HCT116 (cell line): Measurements from ENCODE around the gene ANKRD22. TPM values are rescaled to one million over a fixed set of nuclear protein-coding genes. Genes with fewer than 3 reads are reported as not detected.

Experiments
- ATAC-seq: fragments of 200-7000 bp; cut with Tn5 transposase; 2 replicates; pipeline ENCODE4 v1.9.1; 2020; ENCODE audit warnings: mild to moderate bottlenecking, moderate library complexity
- BruUV-seq: library from RNA; stranded (reverse); fragments of 400-500 nt; replicated peaks from 2 replicates; lab custom pipeline; 2021; lab: Mats Ljungman, UMichigan
- CTCF ChIA-PET: fragments of 300-600 bp; sonication (Branson Sonifier 250); formaldehyde crosslinking; loops from one replicate; lab custom pipeline; 2021; ENCODE audit warnings: antibody characterized with exemption; lab: Charles Lee
- POLR2A ChIA-PET: fragments of 300-600, 350-600 bp; sonication (Branson Sonifier 250); formaldehyde crosslinking; loops from one replicate; lab custom pipeline; 2021; ENCODE audit warnings: antibody characterized with exemption; lab: Charles Lee
- RAD21 ChIA-PET, 2 experiments: fragments of 300-600 bp; sonication (Branson Sonifier 250); formaldehyde crosslinking; loops; one replicate each; lab custom pipeline; 2023; ENCODE audit warnings: low total read pairs in 2 of 2; ENCODE audit not compliant: uncharacterized antibody in 2 of 2, unreplicated experiment in 2 of 2, low non-redundant PET in 1 of 2; lab: Charles Lee
- DNase-seq: peaks from one replicate; pipeline ENCODE4 v3.0.0-alpha.2; 2010; ENCODE audit warnings: low read depth, low spot score
- H2AFZ ChIP-seq: fragments of 200-600 bp; shearing (Covaris generic), sonication (generic); 2 replicates; pipeline ENCODE4 v1.6.1; 2017; ENCODE audit warnings: low read depth, mixed run types, mixed read lengths, antibody characterized with exemption, low read length; ENCODE audit not compliant: poor library complexity, severe bottlenecking
- H3K27ac ChIP-seq: 2 replicates; pipeline ENCODE4 v1.5.1; 2012; ENCODE audit warnings: low read depth, low read length
- H3K27me3 ChIP-seq: fragments of 200-600 bp; sonication (generic); 2 replicates; pipeline ENCODE4 v1.6.1; 2016; ENCODE audit warnings: mixed run types, low read length, mixed read lengths; ENCODE audit not compliant: insufficient read depth
- H3K36me3 ChIP-seq, 2 experiments: fragments of 200-500 bp in 1 of 2; fragments of 200-600 bp in 1 of 2; sonication (Bioruptor generic) in 1 of 2; sonication (generic) in 1 of 2; 2 replicates each; pipeline versions ENCODE4 v1.5.1 to v1.6.1; 2014 to 2016; ENCODE audit warnings: low read length in 2 of 2, inconsistent platforms in 1 of 2, mixed read lengths in 1 of 2, mixed run types in 1 of 2; ENCODE audit not compliant: insufficient read depth in 2 of 2, control insufficient read depth in 1 of 2
- H3K4me1 ChIP-seq, 2 experiments: fragments of 200-600 bp in 1 of 2; sonication (generic) in 1 of 2; 2 replicates each; pipeline versions ENCODE4 v1.5.1 to v1.6.1; 2012 to 2017; ENCODE audit warnings: low read length in 2 of 2, inconsistent platforms in 1 of 2, mild to moderate bottlenecking in 1 of 2, mixed read lengths in 1 of 2, mixed run types in 1 of 2, moderate library complexity in 1 of 2; ENCODE audit not compliant: insufficient read depth in 2 of 2, control insufficient read depth in 1 of 2
- H3K4me2 ChIP-seq: fragments of 200-600 bp; sonication (generic); 2 replicates; pipeline ENCODE4 v1.6.1; 2017; ENCODE audit warnings: mixed run types, low read length, mixed read lengths
- H3K4me3 ChIP-seq, 2 experiments: fragments of 200-600 bp in 1 of 2; sonication (generic) in 1 of 2; replicated peaks in 1 of 2; 2 replicates each; pipeline ENCODE4 v1.5.1; 2011 to 2016; ENCODE audit warnings: low read length in 2 of 2, control low read depth in 1 of 2, low read depth in 1 of 2, mild to moderate bottlenecking in 1 of 2, mixed read lengths in 1 of 2, mixed run types in 1 of 2
- H3K79me2 ChIP-seq: fragments of 200-600 bp; sonication (generic); 2 replicates; pipeline ENCODE4 v1.6.1; 2017; ENCODE audit warnings: mild to moderate bottlenecking, mixed run types, low read length, moderate library complexity, mixed read lengths; ENCODE audit not compliant: insufficient read depth
- H3K9ac ChIP-seq: fragments of 200-600 bp; sonication (generic); 2 replicates; pipeline ENCODE4 v1.6.1; 2016; ENCODE audit warnings: low read length, mixed read lengths
- H3K9me2 ChIP-seq: fragments of 200-600 bp; sonication (generic), shearing (Covaris generic); 2 replicates; pipeline ENCODE4 v1.6.1; 2017; ENCODE audit warnings: mixed run types, mild to moderate bottlenecking, moderate library complexity; ENCODE audit not compliant: insufficient read depth
- H3K9me3 ChIP-seq, 2 experiments: fragments of 200-500 bp in 1 of 2; fragments of 200-600 bp in 1 of 2; sonication (Bioruptor generic) in 1 of 2; sonication (generic) in 1 of 2; 2 replicates each; pipeline ENCODE4 v1.6.1; 2014 to 2017; ENCODE audit warnings: low read length in 2 of 2, mixed read lengths in 2 of 2, inconsistent platforms in 1 of 2, low read depth in 1 of 2, mild to moderate bottlenecking in 1 of 2, mixed run types in 1 of 2, moderate library complexity in 1 of 2; ENCODE audit not compliant: control insufficient read depth in 1 of 2, insufficient read depth in 1 of 2
- H4K20me1 ChIP-seq: fragments of 200-600 bp; sonication (generic), shearing (Covaris generic); 2 replicates; pipeline ENCODE4 v1.6.1; 2017; ENCODE audit warnings: mixed run types, mild to moderate bottlenecking, moderate library complexity; ENCODE audit not compliant: insufficient read depth
- CBX3 ChIP-seq: IDR thresholded peaks from 2 replicates; pipeline ENCODE4 v1.6.1; 2012; ENCODE audit warnings: low read depth
- CEBPB ChIP-seq: IDR thresholded peaks from 2 replicates; pipeline ENCODE4 v1.6.1; 2012; ENCODE audit warnings: low read depth
- EGR1 ChIP-seq: IDR thresholded peaks from 2 replicates; pipeline ENCODE4 v1.6.1; 2012; ENCODE audit warnings: low read depth
- ELF1 ChIP-seq: IDR thresholded peaks from 2 replicates; pipeline ENCODE4 v1.6.1; 2012; ENCODE audit warnings: low read depth, borderline replicate concordance
- EZH2phosphoT487 ChIP-seq: fragments of 200-600 bp; IDR thresholded peaks from 2 replicates; pipeline ENCODE4 v1.6.1; 2018; ENCODE audit warnings: antibody characterized with exemption, borderline replicate concordance
- FOSL1 ChIP-seq: IDR thresholded peaks from 2 replicates; pipeline ENCODE4 v1.6.1; 2012; ENCODE audit warnings: low read depth
- JUND ChIP-seq: IDR thresholded peaks from 2 replicates; pipeline ENCODE4 v1.6.1; 2012
- POLR2A ChIP-seq: IDR thresholded peaks from 2 replicates; pipeline ENCODE4 v1.7.0; 2011; ENCODE audit warnings: borderline replicate concordance; ENCODE audit not compliant: insufficient read depth, insufficient read length; ENCODE audit errors: extremely low read depth
- POLR2AphosphoS5 ChIP-seq: IDR thresholded peaks from 2 replicates; pipeline ENCODE4 v1.6.1; 2011; ENCODE audit warnings: mild to moderate bottlenecking, low read depth, low read length, moderate library complexity
- SIN3A ChIP-seq: IDR thresholded peaks from 2 replicates; pipeline ENCODE4 v1.6.1; 2012; ENCODE audit warnings: low read depth
- SRF ChIP-seq: IDR thresholded peaks from 2 replicates; pipeline ENCODE4 v1.6.1; 2012; ENCODE audit warnings: low read depth
- ZNF274 ChIP-seq: fragments of 200-500 bp; sonication (Bioruptor generic); IDR thresholded peaks from 2 replicates; pipeline ENCODE4 v1.6.1; 2014; ENCODE audit warnings: mild to moderate bottlenecking, low read depth, low read length, inconsistent platforms
- intact Hi-C: fragments of 100-400 bp; cut with micrococcal nuclease; formaldehyde crosslinking; loops from 2 replicates; pipeline ENCODE4 v1.10.0; 2022
- total RNA-seq: library from RNA; stranded (reverse); gene quantifications from one replicate; pipeline ENCODE4 v1.2.1, GENCODE V29; 2021; ENCODE audit not compliant: unreplicated experiment
- TF ChIP-seq, protein P1 (sequence below), 3 experiments: fragments of 200-600 bp in 1 of 3; sonication (generic) in 1 of 3; IDR thresholded peaks in 2 of 3; conservative IDR thresholded peaks in 1 of 3; 2 replicates each; pipeline ENCODE4 v1.5.1; 2012 to 2017; ENCODE audit warnings: low read depth in 2 of 3, low read length in 2 of 3, antibody characterized with exemption in 1 of 3, borderline replicate concordance in 1 of 3, control low read depth in 1 of 3, mild to moderate bottlenecking in 1 of 3, mixed read lengths in 1 of 3, mixed run types in 1 of 3, moderate library complexity in 1 of 3; ENCODE audit not compliant: insufficient read depth in 1 of 3
- TF ChIP-seq, protein P2 (sequence below): IDR thresholded peaks from 2 replicates; pipeline ENCODE4 v1.6.1; 2012; ENCODE audit warnings: low read depth

ANKRD22 gene
- total RNA-seq, 1 experiment from 2014 or later: 2.3 TPM

DNA sequence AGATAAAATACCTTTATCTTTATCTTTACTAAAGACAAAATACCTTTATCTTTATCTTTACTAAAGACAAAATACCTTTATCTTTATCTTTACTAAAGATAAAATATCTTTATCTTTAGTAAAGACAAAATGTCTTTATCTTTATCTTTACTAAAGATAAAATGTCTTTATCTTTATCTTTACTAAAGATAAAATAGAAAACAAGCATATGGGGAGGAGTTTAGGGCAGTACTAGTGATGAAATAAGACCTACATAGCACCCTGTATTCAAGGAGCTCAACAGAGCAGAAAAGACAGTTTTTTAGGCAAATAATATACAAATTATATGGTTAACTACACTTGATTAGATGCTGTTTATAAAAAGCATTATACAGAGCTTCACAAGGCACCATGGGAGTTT, 19.3 kb downstream of the ANKRD22 start:
- no peak overlapping the region for H2AFZ ChIP-seq
- peaks cover 3 to 13% of the 10 kb centered on the region in 2 experiments; a peak in 1 of 4 replicates for H3K4me1 ChIP-seq
- H3K9me3 ChIP-seq: no peaks in the 10 kb centered on the region
- no peak overlapping the region for H3K9ac ChIP-seq
- BruUV-seq: no TSS peak
- no peaks in the 10 kb centered on the region for H3K36me3 ChIP-seq
- intact Hi-C loops: no loop called here
- H3K27me3 ChIP-seq: no peaks in the 10 kb centered on the region
- ChIA-PET POLR2A (no interaction called here), RAD21 (no interaction called here), CTCF (interaction anchor here (1.2 kb wide), 1 partner anchor 267 kb away, joined by 3 read pairs; no protein-coding TSS in a partner anchor)
- DNase-seq (no peak), ATAC-seq (no peak)
- H4K20me1 ChIP-seq: no peaks in the 10 kb centered on the region
- no peak overlapping the region for H3K4me2 ChIP-seq
- H3K4me3 ChIP-seq: no peak overlapping the region
- no peak for TF ChIP-seq POLR2A
- no peak for TF ChIP-seq CEBPB
- no peaks in the 10 kb centered on the region for H3K79me2 ChIP-seq
- H3K9me2 ChIP-seq: no peaks in the 10 kb centered on the region
- no peak overlapping the region for H3K27ac ChIP-seq

DNA sequence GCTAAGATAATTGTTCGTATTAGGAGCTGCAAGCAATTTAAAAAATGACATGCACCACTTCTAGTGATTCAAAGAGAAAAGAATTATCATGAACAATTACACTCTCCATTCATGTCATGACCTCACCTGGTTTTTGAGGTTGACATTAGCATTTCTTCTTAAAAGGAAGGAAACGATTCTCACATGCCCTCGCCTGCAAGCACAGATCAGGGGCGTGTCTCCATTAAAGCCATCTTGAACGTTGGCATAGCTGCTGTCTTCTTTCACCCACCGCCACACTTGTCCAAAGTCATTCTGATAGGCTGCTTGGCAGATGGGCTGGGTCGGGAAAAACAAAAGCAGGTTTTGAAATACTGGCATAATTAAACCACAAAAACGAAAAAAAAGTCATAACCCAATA, 19.9 kb downstream of the ANKRD22 start:
- BruUV-seq: no TSS peak
- Histone ChIP-seq H3K9me2 (no peaks in the 10 kb centered on the region), H3K79me2 (no peaks in the 10 kb centered on the region), H2AFZ (no peak overlapping the region), H3K4me1 (peaks cover 3 to 13% of the 10 kb centered on the region in 2 experiments; a peak in 1 of 4 replicates), H3K27ac (no peak overlapping the region), H3K36me3 (no peaks in the 10 kb centered on the region), H4K20me1 (no peaks in the 10 kb centered on the region), H3K4me3 (no peak overlapping the region), H3K27me3 (no peaks in the 10 kb centered on the region), H3K4me2 (no peak overlapping the region), H3K9me3 (no peaks in the 10 kb centered on the region), H3K9ac (no peak overlapping the region)
- ChIA-PET RAD21 (no interaction called here), POLR2A (no interaction called here), CTCF (no interaction called here)
- no peak for ATAC-seq
- intact Hi-C loops: no loop called here
- no peak for DNase-seq
- TF ChIP-seq POLR2A (no peak), ELF1 (no peak), EGR1 (no peak), SIN3A (no peak), JUND (no peak), ZNF274 (no peak), SRF (no peak), POLR2AphosphoS5 (no peak), CBX3 (no peak), EZH2phosphoT487 (no peak), FOSL1 (no peak), CEBPB (no peak)
- TF ChIP-seq, protein P1, sequence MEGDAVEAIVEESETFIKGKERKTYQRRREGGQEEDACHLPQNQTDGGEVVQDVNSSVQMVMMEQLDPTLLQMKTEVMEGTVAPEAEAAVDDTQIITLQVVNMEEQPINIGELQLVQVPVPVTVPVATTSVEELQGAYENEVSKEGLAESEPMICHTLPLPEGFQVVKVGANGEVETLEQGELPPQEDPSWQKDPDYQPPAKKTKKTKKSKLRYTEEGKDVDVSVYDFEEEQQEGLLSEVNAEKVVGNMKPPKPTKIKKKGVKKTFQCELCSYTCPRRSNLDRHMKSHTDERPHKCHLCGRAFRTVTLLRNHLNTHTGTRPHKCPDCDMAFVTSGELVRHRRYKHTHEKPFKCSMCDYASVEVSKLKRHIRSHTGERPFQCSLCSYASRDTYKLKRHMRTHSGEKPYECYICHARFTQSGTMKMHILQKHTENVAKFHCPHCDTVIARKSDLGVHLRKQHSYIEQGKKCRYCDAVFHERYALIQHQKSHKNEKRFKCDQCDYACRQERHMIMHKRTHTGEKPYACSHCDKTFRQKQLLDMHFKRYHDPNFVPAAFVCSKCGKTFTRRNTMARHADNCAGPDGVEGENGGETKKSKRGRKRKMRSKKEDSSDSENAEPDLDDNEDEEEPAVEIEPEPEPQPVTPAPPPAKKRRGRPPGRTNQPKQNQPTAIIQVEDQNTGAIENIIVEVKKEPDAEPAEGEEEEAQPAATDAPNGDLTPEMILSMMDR (IDR thresholded peaks at IDR 0.05 in 2 of 3, conservative IDR thresholded peaks at IDR 0.05 in 1 of 3; ENCODE audit: borderline replicate concordance in 1 of 3, insufficient read depth in 1 of 3, low read depth in 2 of 3, low read length in 2 of 3): no peak
- TF ChIP-seq, protein P2, sequence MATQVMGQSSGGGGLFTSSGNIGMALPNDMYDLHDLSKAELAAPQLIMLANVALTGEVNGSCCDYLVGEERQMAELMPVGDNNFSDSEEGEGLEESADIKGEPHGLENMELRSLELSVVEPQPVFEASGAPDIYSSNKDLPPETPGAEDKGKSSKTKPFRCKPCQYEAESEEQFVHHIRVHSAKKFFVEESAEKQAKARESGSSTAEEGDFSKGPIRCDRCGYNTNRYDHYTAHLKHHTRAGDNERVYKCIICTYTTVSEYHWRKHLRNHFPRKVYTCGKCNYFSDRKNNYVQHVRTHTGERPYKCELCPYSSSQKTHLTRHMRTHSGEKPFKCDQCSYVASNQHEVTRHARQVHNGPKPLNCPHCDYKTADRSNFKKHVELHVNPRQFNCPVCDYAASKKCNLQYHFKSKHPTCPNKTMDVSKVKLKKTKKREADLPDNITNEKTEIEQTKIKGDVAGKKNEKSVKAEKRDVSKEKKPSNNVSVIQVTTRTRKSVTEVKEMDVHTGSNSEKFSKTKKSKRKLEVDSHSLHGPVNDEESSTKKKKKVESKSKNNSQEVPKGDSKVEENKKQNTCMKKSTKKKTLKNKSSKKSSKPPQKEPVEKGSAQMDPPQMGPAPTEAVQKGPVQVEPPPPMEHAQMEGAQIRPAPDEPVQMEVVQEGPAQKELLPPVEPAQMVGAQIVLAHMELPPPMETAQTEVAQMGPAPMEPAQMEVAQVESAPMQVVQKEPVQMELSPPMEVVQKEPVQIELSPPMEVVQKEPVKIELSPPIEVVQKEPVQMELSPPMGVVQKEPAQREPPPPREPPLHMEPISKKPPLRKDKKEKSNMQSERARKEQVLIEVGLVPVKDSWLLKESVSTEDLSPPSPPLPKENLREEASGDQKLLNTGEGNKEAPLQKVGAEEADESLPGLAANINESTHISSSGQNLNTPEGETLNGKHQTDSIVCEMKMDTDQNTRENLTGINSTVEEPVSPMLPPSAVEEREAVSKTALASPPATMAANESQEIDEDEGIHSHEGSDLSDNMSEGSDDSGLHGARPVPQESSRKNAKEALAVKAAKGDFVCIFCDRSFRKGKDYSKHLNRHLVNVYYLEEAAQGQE: no peak
